Common myeloid progenitor, CD34-positive (primary cell): ENCODE measurements around the gene NFYC.

ENCODE experiments used
- CTCF ChIA-PET: fragments of 350-600 bp; sonication (Branson Sonifier 250); formaldehyde crosslinking; loops from one replicate; lab custom pipeline; 2021; ENCODE audit warnings: antibody characterized with exemption; lab: Charles Lee
- POLR2A ChIA-PET: fragments of 350-600 bp; sonication (Branson Sonifier 250); formaldehyde crosslinking; loops from one replicate; lab custom pipeline; 2021; ENCODE audit warnings: antibody characterized with exemption; lab: Charles Lee
- DNase-seq, 3 donors: peaks; one replicate each; pipeline versions ENCODE4 v3.0.0 to v3.0.0-alpha.2; 2013
- H3K27ac ChIP-seq, 2 experiments: 1 replicate in 1 of 2; 2 replicates in 1 of 2; pipeline ENCODE4 v1.7.0; 2013; ENCODE audit warnings: inconsistent platforms in 2 of 2, low read length in 2 of 2, mild to moderate bottlenecking in 2 of 2, low read depth in 1 of 2, moderate library complexity in 1 of 2; ENCODE audit not compliant: severe bottlenecking in 2 of 2, insufficient read depth in 1 of 2, poor library complexity in 1 of 2
- H3K27me3 ChIP-seq, 5 experiments: replicated peaks in 2 of 5; 1 replicate in 3 of 5; 2 replicates in 2 of 5; pipeline versions ENCODE4 v1.6.1 to v1.7.0; 2013; ENCODE audit warnings: low read length in 4 of 5, mild to moderate bottlenecking in 2 of 5, moderate library complexity in 2 of 5, inconsistent platforms in 1 of 5; ENCODE audit not compliant: insufficient read depth in 5 of 5, control insufficient read depth in 4 of 5
- H3K36me3 ChIP-seq, 4 experiments: 1 replicate in 2 of 4; 2 replicates in 2 of 4; pipeline versions ENCODE4 v1.6.1 to v1.7.0; 2013; ENCODE audit warnings: low read length in 3 of 4, control low read depth in 1 of 4, mild to moderate bottlenecking in 1 of 4; ENCODE audit not compliant: control insufficient read depth in 4 of 4, insufficient read depth in 4 of 4
- H3K4me1 ChIP-seq, 4 experiments: 1 replicate in 3 of 4; 2 replicates in 1 of 4; pipeline versions ENCODE4 v1.6.1 to v1.7.1; 2013; ENCODE audit warnings: low read length in 3 of 4, mild to moderate bottlenecking in 3 of 4, control low read depth in 1 of 4, inconsistent platforms in 1 of 4, moderate library complexity in 1 of 4; ENCODE audit not compliant: control insufficient read depth in 4 of 4, insufficient read depth in 4 of 4; ENCODE audit errors: control extremely low read depth in 1 of 4
- H3K4me3 ChIP-seq, 7 experiments: 1 replicate in 4 of 7; 2 replicates in 3 of 7; pipeline versions ENCODE4 v1.5.1 to v1.7.0; 2013; ENCODE audit warnings: mild to moderate bottlenecking in 7 of 7, low read length in 6 of 7, moderate library complexity in 6 of 7, inconsistent platforms in 2 of 7, low read depth in 2 of 7, control low read depth in 1 of 7; ENCODE audit not compliant: insufficient read depth in 4 of 7, control insufficient read depth in 1 of 7; ENCODE audit errors: extremely low read depth in 1 of 7
- H3K9me3 ChIP-seq, 5 experiments: 1 replicate in 4 of 5; 2 replicates in 1 of 5; pipeline versions ENCODE4 v1.6.1 to v1.7.1; 2013; ENCODE audit warnings: low read length in 4 of 5, mild to moderate bottlenecking in 2 of 5, inconsistent platforms in 1 of 5, low read depth in 1 of 5, moderate library complexity in 1 of 5; ENCODE audit not compliant: control insufficient read depth in 4 of 5, insufficient read depth in 2 of 5; ENCODE audit errors: control extremely low read depth in 1 of 5
- WGBS: methylation state at CpG from one replicate; pipeline ENCODE4 v1.1.5; 2013; ENCODE audit not compliant: insufficient coverage; 5-methylcytosine and 5-hydroxymethylcytosine counted together

The NFYC gene

DNA sequence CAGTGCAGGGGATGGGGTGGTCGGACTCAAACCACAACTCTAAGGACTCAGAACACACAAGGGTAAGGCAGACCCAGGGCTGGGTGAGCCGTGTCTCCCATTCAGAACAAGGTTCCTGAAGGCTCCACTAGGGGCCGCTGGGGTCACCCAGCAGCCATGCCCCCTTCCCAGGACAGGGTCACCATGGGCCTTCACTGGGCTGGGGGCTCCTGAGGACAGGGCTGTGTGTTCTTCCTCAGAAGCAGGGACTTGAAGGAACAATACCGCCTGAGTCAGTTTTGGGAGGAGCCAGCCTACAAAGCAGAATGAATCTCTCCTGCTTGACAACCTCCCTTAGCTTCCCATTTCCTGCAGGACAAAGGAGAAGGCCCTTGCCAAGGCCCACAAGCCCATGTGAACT lies 41.4 kb upstream of the NFYC start:
- H3K9me3 ChIP-seq, result no peaks in the 10 kb centered on the region
- H3K27me3 ChIP-seq, result peaks cover 0 to 45% (median 8%) of the 10 kb centered on the region in 5 experiments
- no peak overlapping the region for H3K4me3 ChIP-seq
- H3K27ac ChIP-seq, result no peak overlapping the region
- peaks cover 0 to 3% (median 1%) of the 10 kb centered on the region in 4 experiments for H3K4me1 ChIP-seq
- ChIA-PET CTCF (interaction anchor here (1.0 to 1.3 kb wide), 2 partner anchors 9 to 21 kb away, joined by 3 read pairs; no protein-coding TSS in a partner anchor), POLR2A (no interaction called here)
- WGBS, result 71% methylated on average over 3 of the region's 4 CpGs
- no peak for DNase-seq
- no peaks in the 10 kb centered on the region for H3K36me3 ChIP-seq

GRCh38 chr1:40651138-40651857 lies 40.2 kb upstream of the NFYC start:
- no peaks in the 10 kb centered on the region for H3K36me3 ChIP-seq
- H3K4me3 ChIP-seq, result no peak overlapping the region
- peak in 2 of 3 donors; percentile 36 to 46 for DNase-seq
- peaks cover 0 to 45% (median 8%) of the 10 kb centered on the region in 5 experiments for H3K27me3 ChIP-seq
- 87% methylated on average over 14 of the region's 17 CpGs for WGBS
- H3K9me3 ChIP-seq, result no peaks in the 10 kb centered on the region
- ChIA-PET POLR2A (interaction anchor here (1.1 kb wide), 1 partner anchor 12 kb away, joined by 4 read pairs; no protein-coding TSS in a partner anchor), CTCF (interaction anchor here (1.5 kb wide), 1 partner anchor 14 kb away, joined by 6 read pairs; the partner anchor contains the start of gene RIMS3)
- no peak overlapping the region for H3K27ac ChIP-seq
- H3K4me1 ChIP-seq, result peaks cover 0 to 3% (median 1%) of the 10 kb centered on the region in 4 experiments

DNA sequence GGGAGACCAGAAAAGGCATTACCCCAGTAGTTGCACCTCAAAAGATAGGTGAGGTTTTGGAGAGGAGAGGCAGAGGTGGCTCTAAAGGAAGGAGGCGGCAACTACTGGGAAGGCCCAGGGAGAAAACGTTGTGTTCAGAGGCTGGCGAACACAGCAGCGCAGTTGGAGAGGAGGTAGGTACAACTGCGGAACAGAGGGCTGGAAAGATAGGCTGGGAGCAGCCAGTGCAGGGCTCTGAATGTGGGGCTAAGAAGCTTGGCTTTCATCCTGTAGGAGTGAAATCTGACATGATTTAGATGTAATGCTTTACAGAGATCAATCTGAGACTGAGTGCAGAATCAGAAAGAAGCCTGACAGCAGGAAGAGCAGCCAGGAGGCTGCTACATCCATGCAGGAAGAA lies 39.0 kb upstream of the NFYC start:
- ChIA-PET POLR2A (no interaction called here), CTCF (interaction anchor here (1.0 to 1.9 kb wide), 2 partner anchors 10 to 22 kb away, joined by 4 to 5 read pairs; no protein-coding TSS in a partner anchor)
- H3K27ac ChIP-seq, result no peak overlapping the region
- H3K9me3 ChIP-seq, result no peaks in the 10 kb centered on the region
- H3K4me3 ChIP-seq, result no peak overlapping the region
- 78% methylated on average over 5 of the region's 5 CpGs for WGBS
- H3K27me3 ChIP-seq, result peaks cover 0 to 45% (median 8%) of the 10 kb centered on the region in 5 experiments
- H3K4me1 ChIP-seq, result peaks cover 0 to 3% (median 1%) of the 10 kb centered on the region in 4 experiments
- DNase-seq, result no peak
- no peaks in the 10 kb centered on the region for H3K36me3 ChIP-seq

DNA sequence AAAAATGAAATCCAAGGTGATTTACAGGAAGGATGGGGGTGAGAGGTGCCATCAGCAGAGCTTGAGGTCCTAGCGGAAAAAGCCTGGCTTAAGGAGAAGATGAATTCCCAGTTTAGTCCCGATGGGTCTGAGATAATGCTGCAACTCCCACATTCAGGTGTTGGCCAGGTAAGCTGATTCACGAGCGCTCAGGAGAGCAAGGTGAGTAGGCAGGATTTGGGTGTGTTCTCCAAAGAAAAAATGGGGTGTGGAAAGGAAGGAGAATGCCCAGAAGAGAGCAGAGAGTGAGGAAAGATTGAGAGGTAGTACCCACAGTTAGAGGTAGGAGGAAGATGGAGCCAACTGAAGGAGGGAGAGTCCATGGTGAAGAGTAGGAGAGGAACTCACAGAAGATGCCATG lies 38.5 kb upstream of the NFYC start:
- H3K4me1 ChIP-seq, result peaks cover 0 to 3% (median 1%) of the 10 kb centered on the region in 4 experiments
- no peak for DNase-seq
- no peaks in the 10 kb centered on the region for H3K9me3 ChIP-seq
- ChIA-PET CTCF (interaction anchor here (1.0 to 1.9 kb wide), 3 partner anchors 10 to 22 kb away, joined by 3 to 5 read pairs (median 4); no protein-coding TSS in a partner anchor), POLR2A (no interaction called here)
- peaks cover 0 to 46% (median 8%) of the 10 kb centered on the region in 5 experiments for H3K27me3 ChIP-seq
- no peaks in the 10 kb centered on the region for H3K36me3 ChIP-seq
- no peak overlapping the region for H3K27ac ChIP-seq
- 94% methylated on average over 4 of the region's 4 CpGs for WGBS
- no peak overlapping the region for H3K4me3 ChIP-seq

DNA sequence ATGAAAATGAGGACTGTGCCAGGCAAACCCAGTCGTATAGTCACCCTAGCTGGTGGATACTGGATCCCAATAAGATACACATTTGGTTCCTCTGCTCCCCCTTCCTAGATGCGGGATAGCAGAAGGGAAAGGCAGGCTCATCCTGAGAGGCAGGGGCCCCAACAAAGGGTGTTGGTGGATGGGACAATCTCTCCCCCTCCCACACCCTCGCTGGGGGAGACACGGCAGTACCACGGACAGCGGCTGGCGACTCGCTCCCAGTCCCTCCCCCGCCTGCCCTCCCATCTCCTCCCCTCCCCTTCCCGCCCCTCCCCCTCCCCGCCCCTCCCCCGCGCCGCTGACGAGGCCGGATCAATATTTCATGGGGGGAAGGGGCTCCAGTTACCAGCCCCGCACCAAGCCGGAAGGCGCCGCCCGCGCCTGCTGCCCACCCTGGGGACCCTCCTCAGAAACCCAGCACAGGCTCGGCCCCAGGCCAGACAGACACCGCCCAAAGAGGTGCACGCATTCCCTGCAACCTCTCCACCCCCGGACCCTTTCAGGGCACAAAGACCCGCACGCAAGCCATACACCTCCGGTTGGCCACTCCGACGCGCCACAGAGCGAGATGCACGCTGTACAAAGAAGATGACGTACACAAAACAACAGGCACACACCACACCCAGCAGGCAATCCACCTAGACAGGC lies 37.5 kb upstream of the NFYC start:
- peaks cover 0 to 53% (median 8%) of the 10 kb centered on the region in 5 experiments for H3K27me3 ChIP-seq
- ChIA-PET CTCF (interaction anchor here (1.0 to 1.9 kb wide), 2 partner anchors 9 to 10 kb away, joined by 3 to 5 read pairs; no protein-coding TSS in a partner anchor), POLR2A (no interaction called here)
- DNase-seq, result peak in 1 of 3 donors; percentile 37
- no peak overlapping the region for H3K27ac ChIP-seq
- H3K36me3 ChIP-seq, result no peaks in the 10 kb centered on the region
- peaks cover 0 to 3% (median 1%) of the 10 kb centered on the region in 4 experiments for H3K4me1 ChIP-seq
- H3K9me3 ChIP-seq, result no peaks in the 10 kb centered on the region
- H3K4me3 ChIP-seq, result no peak overlapping the region
- WGBS, result 53% methylated on average over 20 of the region's 35 CpGs

DNA sequence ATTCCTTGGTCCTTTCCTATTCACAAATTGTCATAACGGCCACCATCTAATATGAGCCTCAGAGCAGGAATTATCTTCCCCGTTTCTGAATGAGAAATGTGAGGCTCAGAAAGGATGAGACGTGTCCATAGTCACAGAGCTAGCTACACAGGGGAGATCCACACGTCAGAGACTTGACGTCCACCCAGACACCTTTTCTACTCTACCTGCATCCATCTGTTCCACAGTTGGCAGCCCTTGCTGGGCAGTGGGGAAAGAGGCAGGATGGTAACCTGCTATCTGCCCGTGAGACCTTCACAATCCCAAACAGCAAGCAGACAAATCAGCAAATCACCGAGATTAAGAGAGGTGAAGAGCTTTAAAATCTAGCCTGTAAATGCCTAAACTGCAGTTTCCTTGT lies 34.5 kb upstream of the NFYC start:
- ChIA-PET POLR2A (no interaction called here), CTCF (interaction anchor here (1.1 to 1.3 kb wide), 3 partner anchors 12 to 22 kb away, joined by 3 to 5 read pairs (median 3); no protein-coding TSS in a partner anchor)
- DNase-seq, result no peak
- no peaks in the 10 kb centered on the region for H3K4me1 ChIP-seq
- no peak overlapping the region for H3K27ac ChIP-seq
- WGBS, result 100% methylated on average over 6 of the region's 7 CpGs
- peaks cover 0 to 38% (median 8%) of the 10 kb centered on the region in 5 experiments for H3K27me3 ChIP-seq
- no peak overlapping the region for H3K4me3 ChIP-seq
- H3K36me3 ChIP-seq, result no peaks in the 10 kb centered on the region
- no peaks in the 10 kb centered on the region for H3K9me3 ChIP-seq
